Activated naive CD8-positive, alpha-beta T cell treated with anti-CD3 and anti-CD28 coated beads, Interleukin-2, amount 50 U/mL, for 16 hours (primary cell): ENCODE results near the gene CCSER2.
"Not testable (repeated sequence)": the region's sequence is repeated elsewhere in the genome, so short reads cannot be mapped to it uniquely, and the experiment has no call there.

Source experiments
- DNase-seq: peaks from one replicate; pipeline ENCODE4 v3.0.0-alpha.2; 2020; ENCODE audit warnings: low read depth, low spot score

CCSER2 gene

GRCh38 chr10:84447701-84448400 lies 119.5 kb downstream of the CCSER2 start:
- no peak for DNase-seq

GRCh38 chr10:84449351-84449750 lies 121.0 kb downstream of the CCSER2 start:
- not testable (repeated sequence) for DNase-seq

GRCh38 chr10:84452003-84452402 lies 123.6 kb downstream of the CCSER2 start:
- no peak for DNase-seq

- DNase-seq = no peak
Measured at GRCh38 chr10:84453303-84453702, 124.9 kb downstream of the CCSER2 start.

- DNase-seq = no peak
Measured at GRCh38 chr10:84456126-84456525, 127.7 kb downstream of the CCSER2 start.

GRCh38 chr10:84460520-84460919 lies 132.1 kb downstream of the CCSER2 start:
- no peak for DNase-seq

GRCh38 chr10:84469470-84469869 lies 141.1 kb downstream of the CCSER2 start:
- no peak for DNase-seq

GRCh38 chr10:84473136-84473535 lies 144.7 kb downstream of the CCSER2 start:
- DNase-seq = no peak

GRCh38 chr10:84477398-84478128 lies 149.2 kb downstream of the CCSER2 start:
- no peak for DNase-seq

GRCh38 chr10:84478151-84478550 lies 149.8 kb downstream of the CCSER2 start:
- no peak for DNase-seq

- no peak for DNase-seq
Measured at GRCh38 chr10:84478679-84479078, 150.3 kb downstream of the CCSER2 start.

- no peak for DNase-seq
Measured at GRCh38 chr10:84484541-84484940, 156.2 kb downstream of the CCSER2 start.

GRCh38 chr10:84493361-84493760 lies 165.0 kb downstream of the CCSER2 start:
- no peak for DNase-seq

GRCh38 chr10:84493951-84494848 lies 165.8 kb downstream of the CCSER2 start:
- DNase-seq = no peak

- no peak for DNase-seq
Measured at GRCh38 chr10:84494849-84495180, 166.4 kb downstream of the CCSER2 start.

GRCh38 chr10:84497978-84498377 lies 169.6 kb downstream of the CCSER2 start:
- no peak for DNase-seq

GRCh38 chr10:84499039-84499438 lies 170.7 kb downstream of the CCSER2 start:
- DNase-seq = not testable (repeated sequence)

GRCh38 chr10:84499846-84500245 lies 171.5 kb downstream of the CCSER2 start:
- no peak for DNase-seq

GRCh38 chr10:84510121-84510520 lies 181.7 kb downstream of the CCSER2 start:
- no peak for DNase-seq

GRCh38 chr10:84511106-84511505 lies 182.7 kb downstream of the CCSER2 start:
- no peak for DNase-seq

GRCh38 chr10:84511709-84512285 lies 183.4 kb downstream of the CCSER2 start:
- DNase-seq = no peak

GRCh38 chr10:84517554-84517953 lies 189.2 kb downstream of the CCSER2 start:
- no peak for DNase-seq
